NOMO-1 treated with dmso at 0.1 percent for 144 hours (cell line): ENCODE results near the gene BPIFB2.
"Not testable (repeated sequence)": the region's sequence is repeated elsewhere in the genome, so short reads cannot be mapped to it uniquely, and the experiment has no call there.

ENCODE experiments used
- DNase-seq: peaks from one replicate; lab custom pipeline; 2025; ENCODE audit not compliant: unreplicated experiment; lab: John Stamatoyannopoulos, UW

BPIFB2 gene

GRCh38 chr20:33007376-33008335 lies at the start of gene BPIFB2:
Gene BPIFB2, plus strand, starts transcription at chr20:33007704. Its CDS starts 871 bp downstream, at chr20:33008575.
- no peak for DNase-seq

- DNase-seq: no peak
These were observed 48.9 kb upstream of the BPIFB2 start for GRCh38 chr20:32958574-32958973.

GRCh38 chr20:32959351-32960221 lies 47.9 kb upstream of the BPIFB2 start:
- no peak for DNase-seq

GRCh38 chr20:32960222-32960518 lies 47.3 kb upstream of the BPIFB2 start:
- no peak for DNase-seq

GRCh38 chr20:32960849-32961731 lies 46.4 kb upstream of the BPIFB2 start:
- DNase-seq: no peak

- DNase-seq: no peak
These were observed 45.5 kb upstream of the BPIFB2 start for GRCh38 chr20:32962053-32962452.

GRCh38 chr20:32962646-32963045 lies 44.9 kb upstream of the BPIFB2 start:
- not testable (repeated sequence) for DNase-seq

- no peak for DNase-seq
These were observed 44.3 kb upstream of the BPIFB2 start for GRCh38 chr20:32963176-32963575.

GRCh38 chr20:32964575-32964974 lies 42.9 kb upstream of the BPIFB2 start:
- DNase-seq: no peak

GRCh38 chr20:32965115-32965514 lies 42.4 kb upstream of the BPIFB2 start:
- no peak for DNase-seq

GRCh38 chr20:32965581-32966373 lies 41.7 kb upstream of the BPIFB2 start:
- no peak for DNase-seq

GRCh38 chr20:32966382-32966781 lies 41.1 kb upstream of the BPIFB2 start:
- DNase-seq: no peak

- no peak for DNase-seq
These were observed 40.4 kb upstream of the BPIFB2 start for GRCh38 chr20:32966881-32967781.

- no peak for DNase-seq
These were observed 39.5 kb upstream of the BPIFB2 start for GRCh38 chr20:32967961-32968457.

GRCh38 chr20:32968478-32969241 lies 38.8 kb upstream of the BPIFB2 start:
- DNase-seq: no peak

GRCh38 chr20:32969356-32970114 lies 38.0 kb upstream of the BPIFB2 start:
- no peak for DNase-seq
